Purkinje cell (primary cell): Measurements from ENCODE around the gene HDX. TPM values are rescaled to one million over a fixed set of nuclear protein-coding genes. Genes with fewer than 3 reads are reported as not detected.

ENCODE experiments used
- polyA plus RNA-seq: library from polyadenylated mRNA; unstranded; fragments of >200 nt; fragmentation: Nextera tagmentation; gene quantifications from 2 replicates; pipeline ENCODE4 v1.2.1, GENCODE V29; 2014

The HDX gene, protein sequence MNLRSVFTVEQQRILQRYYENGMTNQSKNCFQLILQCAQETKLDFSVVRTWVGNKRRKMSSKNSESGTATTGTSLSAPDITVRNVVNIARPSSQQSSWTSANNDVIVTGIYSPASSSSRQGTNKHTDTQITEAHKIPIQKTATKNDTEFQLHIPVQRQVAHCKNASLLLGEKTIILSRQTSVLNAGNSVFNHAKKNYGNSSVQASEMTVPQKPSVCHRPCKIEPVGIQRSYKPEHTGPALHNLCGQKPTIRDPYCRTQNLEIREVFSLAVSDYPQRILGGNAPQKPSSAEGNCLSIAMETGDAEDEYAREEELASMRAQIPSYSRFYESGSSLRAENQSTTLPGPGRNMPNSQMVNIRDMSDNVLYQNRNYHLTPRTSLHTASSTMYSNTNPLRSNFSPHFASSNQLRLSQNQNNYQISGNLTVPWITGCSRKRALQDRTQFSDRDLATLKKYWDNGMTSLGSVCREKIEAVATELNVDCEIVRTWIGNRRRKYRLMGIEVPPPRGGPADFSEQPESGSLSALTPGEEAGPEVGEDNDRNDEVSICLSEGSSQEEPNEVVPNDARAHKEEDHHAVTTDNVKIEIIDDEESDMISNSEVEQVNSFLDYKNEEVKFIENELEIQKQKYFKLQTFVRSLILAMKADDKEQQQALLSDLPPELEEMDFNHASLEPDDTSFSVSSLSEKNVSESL
- 5.8 and 9.9 TPM in 2 replicates for polyA plus RNA-seq

DNA sequence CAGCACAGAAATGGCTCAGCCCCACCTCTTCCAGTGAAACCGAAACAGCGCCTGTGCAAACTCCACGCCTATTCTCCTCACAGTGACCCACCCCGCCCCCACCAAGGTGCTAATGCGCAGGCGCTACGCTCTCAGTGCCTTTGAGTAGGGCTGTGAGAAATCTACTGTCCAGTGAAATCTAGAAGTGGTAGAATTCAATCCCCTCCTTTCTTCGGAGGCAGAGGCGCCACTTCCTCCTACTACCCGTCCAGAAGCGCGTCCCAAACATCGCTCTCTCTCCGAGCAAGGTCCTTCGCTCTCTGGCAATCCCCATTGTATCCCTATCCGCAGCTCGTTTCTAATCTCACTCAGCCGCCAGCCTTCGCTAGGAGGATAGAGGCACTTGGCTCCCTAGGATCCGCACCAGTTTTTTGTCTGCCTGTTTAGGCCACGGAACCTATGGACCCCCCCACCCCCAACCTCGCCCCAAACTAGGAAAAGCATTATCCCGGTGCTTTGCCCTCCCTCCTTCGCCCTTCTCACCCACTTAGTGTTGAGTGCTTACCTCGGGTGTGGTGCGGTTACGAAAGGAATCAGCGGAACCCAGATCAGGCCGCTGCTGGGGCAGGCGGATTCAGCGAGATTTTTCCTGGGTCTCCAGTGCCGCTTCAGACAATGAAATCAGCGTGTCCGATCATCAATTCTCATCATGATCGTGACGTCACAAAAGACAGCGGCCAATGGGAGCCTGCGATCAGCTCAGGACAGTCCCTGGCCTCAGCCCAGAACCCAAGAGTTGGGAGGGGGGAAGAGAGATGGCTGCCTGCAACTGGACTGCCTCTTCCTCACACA, at the start of gene HDX:
Gene HDX (minus strand): TSS at position 656 of the 831 bp plus-strand sequence. CDS start 27,056 bp downstream, outside the sequence.

